Loucy (cell line): Measurements from ENCODE around the gene LY6G5B.
A peak's percentile ranks its signal among the peaks of the same experiment; 100 is the strongest.

Experiments used
- H2AFZ ChIP-seq: fragments of 200-600 bp; sonication (generic); 2 replicates; pipeline ENCODE4 v1.6.0; 2016; ENCODE audit warnings: antibody characterized with exemption, mild to moderate bottlenecking, low read length, moderate library complexity
- H3F3A ChIP-seq: fragments of 200-600 bp; 2 replicates; pipeline ENCODE4 v1.6.0; 2016; ENCODE audit warnings: antibody characterized with exemption, low read depth, mild to moderate bottlenecking
- H3K27me3 ChIP-seq: fragments of 200-600 bp; sonication (generic); 2 replicates; pipeline ENCODE4 v1.6.1; 2014; ENCODE audit warnings: low read length, mild to moderate bottlenecking; ENCODE audit not compliant: insufficient read depth, poor library complexity, severe bottlenecking
- H3K36me3 ChIP-seq: fragments of 200-600 bp; sonication (generic); 2 replicates; pipeline ENCODE4 v1.6.1; 2016; ENCODE audit warnings: low read length; ENCODE audit not compliant: insufficient read depth
- H3K4me1 ChIP-seq: fragments of 200-600 bp; sonication (generic); 2 replicates; pipeline ENCODE4 v1.5.1; 2014; ENCODE audit warnings: low read length, mild to moderate bottlenecking; ENCODE audit not compliant: insufficient read depth, poor library complexity, severe bottlenecking
- H3K4me2 ChIP-seq: fragments of 200-600 bp; sonication (generic); 2 replicates; pipeline ENCODE4 v1.6.0; 2014; ENCODE audit warnings: antibody characterized with exemption, low read length, low read depth, mild to moderate bottlenecking; ENCODE audit not compliant: poor library complexity, severe bottlenecking
- H3K4me3 ChIP-seq: fragments of 200-600 bp; sonication (generic); 2 replicates; pipeline ENCODE4 v1.5.1; 2014; ENCODE audit warnings: low read length, mild to moderate bottlenecking, mixed read lengths; ENCODE audit not compliant: poor library complexity, severe bottlenecking
- H3K79me2 ChIP-seq: fragments of 200-600 bp; sonication (generic); 2 replicates; pipeline ENCODE4 v1.6.1; 2014; ENCODE audit warnings: low read length; ENCODE audit not compliant: insufficient read depth
- H3K9ac ChIP-seq: fragments of 200-600 bp; sonication (generic); 2 replicates; pipeline ENCODE4 v1.6.0; 2014; ENCODE audit warnings: mild to moderate bottlenecking, low read depth, low read length, moderate library complexity; ENCODE audit not compliant: poor library complexity, severe bottlenecking
- H3K9me2 ChIP-seq: fragments of 200-600 bp; sonication (generic); replicated peaks from 2 replicates; pipeline ENCODE4 v1.6.1; 2016; ENCODE audit warnings: low read depth, low read length, mixed read lengths
- H3K9me3 ChIP-seq: fragments of 200-600 bp; sonication (generic); 2 replicates; pipeline ENCODE4 v1.6.1; 2014; ENCODE audit warnings: mild to moderate bottlenecking, antibody characterized with exemption, low read length, low read depth; ENCODE audit not compliant: insufficient read depth
- H4K20me1 ChIP-seq: fragments of 200-600 bp; sonication (generic); 2 replicates; pipeline ENCODE4 v1.6.0; 2014; ENCODE audit warnings: antibody characterized with exemption, low read length, mild to moderate bottlenecking; ENCODE audit not compliant: insufficient read depth, poor library complexity, severe bottlenecking
- CTCF ChIP-seq: fragments of 200-600 bp; sonication (generic); conservative IDR thresholded peaks from 2 replicates; pipeline ENCODE4 v1.5.1; 2014; ENCODE audit warnings: mild to moderate bottlenecking, antibody characterized with exemption, low read length
- EZH2phosphoT487 ChIP-seq: fragments of 200-600 bp; IDR thresholded peaks from 2 replicates; pipeline ENCODE4 v1.6.1; 2018; ENCODE audit warnings: antibody characterized with exemption, mild to moderate bottlenecking, moderate library complexity, borderline replicate concordance

LY6G5B gene

GRCh38 chr6:31713991-31714684, 44.4 kb downstream of the LY6G5B start:
- Histone ChIP-seq H3K9ac (peak overlapping the region; percentile 52), H3K4me2 (no peak overlapping the region), H4K20me1 (no peaks in the 10 kb centered on the region), H3K36me3 (no peaks in the 10 kb centered on the region), H3F3A (no peaks in the 10 kb centered on the region), H3K79me2 (no peaks in the 10 kb centered on the region), H3K9me3 (no peaks in the 10 kb centered on the region), H3K4me1 (peaks cover 40% of the 10 kb centered on the region), H2AFZ (peak overlapping the region; percentile 56; the same call in 1 of the 2 replicates), H3K27me3 (no peaks in the 10 kb centered on the region), H3K4me3 (no peak overlapping the region), H3K9me2 (no peaks in the 10 kb centered on the region)
- TF ChIP-seq EZH2phosphoT487 (no peak), CTCF (no peak)

- no peaks in the 10 kb centered on the region for H3K36me3 ChIP-seq
- H3K4me1 ChIP-seq = peaks cover 40% of the 10 kb centered on the region
- no peaks in the 10 kb centered on the region for H3F3A ChIP-seq
- no peaks in the 10 kb centered on the region for H3K27me3 ChIP-seq
- no peak within 1 kb of the TSS for H3K4me3 ChIP-seq
- H3K9ac ChIP-seq = peak within 1 kb of the TSS; percentile 52
- H3K9me3 ChIP-seq = no peaks in the 10 kb centered on the region
- no peak for TF ChIP-seq EZH2phosphoT487
- TF ChIP-seq CTCF = no peak
- H3K9me2 ChIP-seq = no peaks in the 10 kb centered on the region
- H3K79me2 ChIP-seq = no peaks in the 10 kb centered on the region
- no peaks in the 10 kb centered on the region for H4K20me1 ChIP-seq
- no peak within 1 kb of the TSS for H3K4me2 ChIP-seq
- peak within 1 kb of the TSS; percentile 60; the same call in 1 of the 2 replicates for H2AFZ ChIP-seq
Measured at GRCh38 chr6:31715022-31715958, 45.5 kb downstream of the LY6G5B start, which contains the start of gene LY6G6D. Gene LY6G6D (plus strand): TSS chr6:31715348. CDS start chr6:31715356, 8 bp downstream.

- no peaks in the 10 kb centered on the region for H3F3A ChIP-seq
- no peaks in the 10 kb centered on the region for H3K79me2 ChIP-seq
- H3K27me3 ChIP-seq = no peaks in the 10 kb centered on the region
- no peaks in the 10 kb centered on the region for H3K9me2 ChIP-seq
- no peak overlapping the region for H3K4me2 ChIP-seq
- no peak overlapping the region for H3K9ac ChIP-seq
- TF ChIP-seq CTCF (no peak), EZH2phosphoT487 (no peak)
- peaks cover 21% of the 10 kb centered on the region for H3K4me1 ChIP-seq
- no peaks in the 10 kb centered on the region for H4K20me1 ChIP-seq
- H3K4me3 ChIP-seq = no peak overlapping the region
- no peaks in the 10 kb centered on the region for H3K9me3 ChIP-seq
- H2AFZ ChIP-seq = no peak overlapping the region
- H3K36me3 ChIP-seq = no peaks in the 10 kb centered on the region
Measured at GRCh38 chr6:31717499-31718222, 47.9 kb downstream of the LY6G5B start.
